Ascending aorta (tissue), 2 donors: ENCODE measurements around the gene FN3K. TPM values are rescaled to one million over a fixed set of nuclear protein-coding genes. Genes with fewer than 3 reads are reported as not detected.
"Not testable (repeated sequence)": the region's sequence is repeated elsewhere in the genome, so short reads cannot be mapped to it uniquely, and the experiment has no call there.

Experiments
- DNase-seq, 2 donors: peaks; one replicate each; pipeline ENCODE4 v3.0.0-alpha.2; 2019; ENCODE audit warnings: low spot score in 2 of 2
- H3K27ac ChIP-seq, 2 donors: fragments of 200-600 bp; sonication (generic); one replicate each; pipeline ENCODE4 v1.5.1; 2016 to 2017; ENCODE audit warnings: mild to moderate bottlenecking in 1 of 2
- H3K27me3 ChIP-seq: fragments of 200-600 bp; sonication (generic); one replicate; pipeline ENCODE4 v1.5.1; 2017
- H3K36me3 ChIP-seq, 2 donors: fragments of 200-600 bp; sonication (generic); one replicate each; pipeline ENCODE4 v1.5.1; 2016
- H3K4me1 ChIP-seq, 2 donors: fragments of 200-600 bp; sonication (generic); one replicate each; pipeline ENCODE4 v1.5.1; 2016 to 2017; ENCODE audit warnings: mild to moderate bottlenecking in 1 of 2
- H3K4me3 ChIP-seq, 2 donors: fragments of 200-600 bp; sonication (generic); one replicate each; pipeline ENCODE4 v1.5.1; 2016 to 2017; ENCODE audit warnings: mild to moderate bottlenecking in 1 of 2
- H3K9me3 ChIP-seq, 2 donors: fragments of 200-600 bp; sonication (generic); one replicate each; pipeline ENCODE4 v1.5.1; 2016
- intact Hi-C: fragments of 100-400 bp; cut with DNase I; formaldehyde crosslinking; loops from one replicate; pipeline ENCODE4 v1.15.1; 2023
- total RNA-seq: library from RNA; depleted of rRNA; stranded (reverse); fragments of >200 nt; gene quantifications from one replicate; pipeline ENCODE4 v1.1.0, GENCODE V29; 2016
- TF ChIP-seq, protein P1 (sequence below), 3 experiments: fragments of 200-600 bp in 2 of 3; fragments of 450-650 bp in 1 of 3; sonication (generic) in 2 of 3; IDR thresholded peaks; one replicate each; pipeline ENCODE4 v1.5.1; 2016 to 2019; ENCODE audit warnings: antibody characterized with exemption in 3 of 3, mild to moderate bottlenecking in 1 of 3, moderate library complexity in 1 of 3

The FN3K gene
- total RNA-seq, 1 donor from 2014 or later: 10.5 TPM

DNA sequence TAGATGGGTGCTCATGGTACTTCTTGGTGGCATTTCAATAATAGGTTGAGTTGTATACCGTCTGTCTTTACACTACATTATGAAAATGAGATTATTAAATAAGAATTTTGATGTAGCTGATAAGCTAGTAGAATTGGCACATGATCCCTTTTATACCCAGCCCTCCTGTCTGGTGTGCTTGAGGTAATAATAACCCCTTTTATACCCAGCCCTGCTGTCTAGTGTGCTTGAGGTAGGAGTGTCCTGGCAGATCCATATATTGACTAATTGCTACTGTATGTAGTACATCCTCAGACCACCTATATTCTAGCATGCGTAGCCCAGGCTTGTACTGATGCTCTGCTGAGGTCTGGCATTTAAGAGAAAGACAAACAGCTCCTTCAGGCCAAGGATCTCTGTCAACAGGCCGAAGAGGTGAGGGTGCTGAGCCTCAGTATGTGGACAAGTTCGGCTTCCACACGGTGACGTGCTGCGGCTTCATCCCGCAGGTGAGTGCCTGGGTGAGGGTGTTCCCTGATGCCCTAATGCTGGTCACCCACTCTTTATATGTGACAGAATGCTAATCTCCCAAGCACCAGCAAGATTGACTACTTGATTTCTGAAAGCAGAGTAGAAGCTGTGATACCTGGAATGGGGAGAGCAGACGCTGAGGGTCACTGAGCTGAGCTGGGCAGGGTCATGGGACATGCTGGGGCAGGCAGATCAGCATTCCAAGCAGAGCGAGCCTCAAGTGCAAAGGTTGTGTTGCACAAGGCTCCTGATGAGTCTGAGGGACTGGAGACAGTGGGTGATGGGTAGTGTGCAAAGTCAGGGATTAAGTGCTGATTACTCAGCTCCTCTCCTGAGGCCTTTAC lies 5.7 kb downstream of the FN3K start:
- Histone ChIP-seq H3K4me3 (no peak overlapping the region), H3K9me3 (peaks cover 0 to 8% of the 10 kb centered on the region in 2 donors), H3K27me3 (no peaks in the 10 kb centered on the region), H3K36me3 (peaks cover 45 to 51% of the 10 kb centered on the region in 2 donors), H3K27ac (no peak overlapping the region), H3K4me1 (peaks cover 0 to 3% of the 10 kb centered on the region in 2 donors)
- TF ChIP-seq, protein P1, sequence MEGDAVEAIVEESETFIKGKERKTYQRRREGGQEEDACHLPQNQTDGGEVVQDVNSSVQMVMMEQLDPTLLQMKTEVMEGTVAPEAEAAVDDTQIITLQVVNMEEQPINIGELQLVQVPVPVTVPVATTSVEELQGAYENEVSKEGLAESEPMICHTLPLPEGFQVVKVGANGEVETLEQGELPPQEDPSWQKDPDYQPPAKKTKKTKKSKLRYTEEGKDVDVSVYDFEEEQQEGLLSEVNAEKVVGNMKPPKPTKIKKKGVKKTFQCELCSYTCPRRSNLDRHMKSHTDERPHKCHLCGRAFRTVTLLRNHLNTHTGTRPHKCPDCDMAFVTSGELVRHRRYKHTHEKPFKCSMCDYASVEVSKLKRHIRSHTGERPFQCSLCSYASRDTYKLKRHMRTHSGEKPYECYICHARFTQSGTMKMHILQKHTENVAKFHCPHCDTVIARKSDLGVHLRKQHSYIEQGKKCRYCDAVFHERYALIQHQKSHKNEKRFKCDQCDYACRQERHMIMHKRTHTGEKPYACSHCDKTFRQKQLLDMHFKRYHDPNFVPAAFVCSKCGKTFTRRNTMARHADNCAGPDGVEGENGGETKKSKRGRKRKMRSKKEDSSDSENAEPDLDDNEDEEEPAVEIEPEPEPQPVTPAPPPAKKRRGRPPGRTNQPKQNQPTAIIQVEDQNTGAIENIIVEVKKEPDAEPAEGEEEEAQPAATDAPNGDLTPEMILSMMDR (IDR thresholded peaks at IDR 0.05): no peak
- intact Hi-C loops: no loop called here
- DNase-seq: no peak

DNA sequence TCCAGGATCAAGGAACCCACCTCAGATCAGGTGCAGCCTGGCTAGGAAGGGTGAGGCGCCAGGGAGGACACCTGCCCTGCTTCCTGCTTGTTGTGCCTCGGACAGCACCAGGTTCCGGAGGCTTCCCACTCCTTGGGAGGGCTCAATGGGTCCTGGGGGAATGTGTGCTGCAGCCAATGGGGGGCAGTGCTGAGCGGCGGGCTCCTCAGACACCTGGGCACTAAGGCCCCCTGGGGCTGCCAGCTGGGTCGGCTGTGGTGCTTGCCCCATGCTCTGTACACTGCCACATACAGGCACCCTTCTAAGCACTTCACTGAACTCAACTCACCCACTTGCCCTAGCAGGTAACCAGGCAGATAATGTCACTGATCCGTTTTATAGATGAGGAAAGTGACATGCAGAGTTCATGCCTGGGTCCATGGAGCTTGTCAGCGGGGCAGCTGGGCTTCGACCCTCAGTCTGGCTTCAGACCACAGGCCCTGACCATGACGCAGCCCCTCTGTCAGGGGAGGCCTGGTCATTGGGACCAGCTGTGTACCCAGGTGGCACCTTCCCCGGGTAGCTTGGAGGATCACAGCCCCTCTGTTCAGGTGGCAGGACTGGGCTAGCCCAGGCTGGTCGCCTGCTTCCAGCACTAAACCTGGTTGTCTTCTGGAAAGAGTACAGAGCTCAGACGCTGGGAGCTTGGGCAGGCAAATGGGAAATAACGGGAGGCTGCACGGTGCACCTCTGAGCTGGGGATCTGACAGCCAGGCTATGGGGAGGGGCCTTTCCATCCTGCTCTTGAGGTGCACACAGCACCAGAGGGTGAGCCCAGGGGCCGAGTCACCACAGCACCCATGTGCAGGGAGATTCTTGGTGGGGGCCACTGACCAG lies 8.2 kb downstream of the FN3K start:
- Histone ChIP-seq H3K36me3 (peaks cover 40 to 51% of the 10 kb centered on the region in 2 donors), H3K4me3 (no peak overlapping the region), H3K9me3 (peaks cover 0 to 14% of the 10 kb centered on the region in 2 donors), H3K4me1 (no peaks in the 10 kb centered on the region), H3K27ac (no peak overlapping the region), H3K27me3 (no peaks in the 10 kb centered on the region)
- intact Hi-C loops: no loop called here
- no peak for DNase-seq
- TF ChIP-seq, protein P1 (IDR thresholded peaks at IDR 0.05): no peak

DNA sequence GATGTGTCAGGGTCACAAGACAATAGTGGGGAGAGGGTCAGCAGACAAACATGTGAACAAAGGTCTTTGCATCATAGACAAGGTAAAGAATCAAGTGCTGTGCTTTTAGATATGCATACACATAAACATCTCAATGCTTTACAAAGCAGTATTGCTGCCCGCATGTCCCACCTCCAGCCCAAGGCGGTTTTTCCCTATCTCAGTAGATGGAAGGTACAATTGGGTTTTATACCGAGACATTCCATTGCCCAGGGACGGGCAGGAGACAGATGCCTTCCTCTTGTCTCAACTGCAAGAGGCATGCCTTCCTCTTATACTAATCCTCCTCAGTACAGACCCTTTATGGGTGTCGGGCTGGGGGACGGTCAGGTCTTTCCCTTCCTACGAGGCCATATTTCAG lies 9.3 kb downstream of the FN3K start:
- H3K27me3 ChIP-seq, DNase-seq, H3K4me1 ChIP-seq, H3K27ac ChIP-seq, intact Hi-C loops, H3K4me3 ChIP-seq: not testable (repeated sequence)
- Histone ChIP-seq H3K36me3 (peaks cover 38 to 45% of the 10 kb centered on the region in 2 donors), H3K9me3 (peaks cover 0 to 14% of the 10 kb centered on the region in 2 donors)

DNA sequence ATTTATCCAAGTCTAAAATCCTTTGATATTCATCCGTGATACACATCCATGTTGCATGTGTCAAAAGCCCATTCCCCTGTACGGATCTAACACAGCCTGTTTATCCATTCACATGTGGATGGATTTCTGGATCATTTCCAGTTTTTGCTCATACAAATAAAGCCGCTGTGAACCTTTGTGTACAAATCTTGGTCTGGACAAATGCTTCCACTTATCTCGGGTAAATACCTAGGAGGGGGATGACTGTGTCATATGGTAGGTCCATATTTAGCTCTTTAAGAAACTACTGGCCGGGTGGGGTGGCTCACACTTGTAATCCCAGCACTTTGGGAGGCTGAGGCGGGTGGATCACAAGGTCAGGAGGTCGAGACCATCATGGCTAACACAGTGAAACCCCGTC lies 10.1 kb downstream of the FN3K start:
- H3K27me3 ChIP-seq: no peaks in the 10 kb centered on the region
- H3K36me3 ChIP-seq: peaks cover 30 to 37% of the 10 kb centered on the region in 2 donors
- no peaks in the 10 kb centered on the region for H3K4me1 ChIP-seq
- H3K4me3 ChIP-seq: no peak overlapping the region
- intact Hi-C loops: no loop called here
- no peak for DNase-seq
- H3K9me3 ChIP-seq: peaks cover 0 to 12% of the 10 kb centered on the region in 2 donors
- TF ChIP-seq, protein P1 (IDR thresholded peaks at IDR 0.05): no peak
- no peak overlapping the region for H3K27ac ChIP-seq

DNA sequence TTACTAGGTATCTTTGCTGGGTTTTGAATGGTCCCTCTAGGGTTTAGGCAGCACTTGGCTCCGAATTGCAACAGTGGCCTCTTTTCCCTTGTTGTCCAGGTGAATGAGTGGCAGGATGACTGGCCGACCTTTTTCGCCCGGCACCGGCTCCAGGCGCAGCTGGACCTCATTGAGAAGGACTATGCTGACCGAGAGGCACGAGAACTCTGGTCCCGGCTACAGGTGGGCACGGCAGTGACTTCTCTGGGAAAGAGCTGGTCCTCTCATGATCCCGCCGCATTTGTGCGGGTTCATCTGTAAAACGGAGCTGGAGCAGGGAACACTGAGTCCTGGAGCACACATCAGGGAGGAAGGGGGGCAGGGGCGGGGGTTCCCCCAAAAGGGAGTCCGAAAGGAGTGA lies 13.3 kb downstream of the FN3K start:
- Histone ChIP-seq H3K9me3 (peaks cover 0 to 5% of the 10 kb centered on the region in 2 donors), H3K36me3 (peaks cover 4 to 6% of the 10 kb centered on the region in 2 donors), H3K4me1 (peaks cover 7 to 13% of the 10 kb centered on the region in 2 donors), H3K27ac (no peak overlapping the region), H3K27me3 (no peaks in the 10 kb centered on the region), H3K4me3 (no peak overlapping the region)
- DNase-seq: no peak
- TF ChIP-seq, protein P1 (IDR thresholded peaks at IDR 0.05): no peak
- intact Hi-C loops: no loop called here
